ENCODE data around the gene PCDH11Y. TPM values are rescaled to one million over a fixed set of nuclear protein-coding genes. Genes with fewer than 3 reads are reported as not detected.
"Not testable (repeated sequence)": the region's sequence is repeated elsewhere in the genome, so short reads cannot be mapped to it uniquely, and the experiment has no call there.

Gene PCDH11Y
- total RNA-seq, 2 donors from 2014 or later = not detected

GRCh38 chrY:5638589-5638988 is 638.5 kb downstream of the PCDH11Y start:
- H3K4me3 ChIP-seq; H3K36me3 ChIP-seq; H3K27me3 ChIP-seq; H3K27ac ChIP-seq; H3K4me1 ChIP-seq; H3K9ac ChIP-seq (ENCODE audit: low read depth in 2 of 2, low read length in 2 of 2); H3K9me3 ChIP-seq; intact Hi-C loops (cut with DNase I); DNase-seq: not testable (repeated sequence)

- DNase-seq; H3K36me3 ChIP-seq; H3K9ac ChIP-seq (ENCODE audit: low read depth in 2 of 2, low read length in 2 of 2); H3K4me3 ChIP-seq; H3K27me3 ChIP-seq; H3K9me3 ChIP-seq; H3K4me1 ChIP-seq; H3K27ac ChIP-seq; intact Hi-C loops (cut with DNase I): not testable (repeated sequence)
Observed at GRCh38 chrY:5679265-5679664, 679.2 kb downstream of the PCDH11Y start.

GRCh38 chrY:5708727-5709126 is 708.6 kb downstream of the PCDH11Y start:
- intact Hi-C loops (cut with DNase I) = not testable (repeated sequence)

GRCh38 chrY:5709788-5710381 is 709.8 kb downstream of the PCDH11Y start:
- H3K4me1 ChIP-seq; intact Hi-C loops (cut with DNase I); H3K9me3 ChIP-seq; H3K27ac ChIP-seq; DNase-seq; H3K36me3 ChIP-seq; H3K27me3 ChIP-seq; H3K9ac ChIP-seq (ENCODE audit: low read depth in 2 of 2, low read length in 2 of 2); H3K4me3 ChIP-seq: not testable (repeated sequence)

More at GRCh38 chrY:5708727-5709126, 708.6 kb downstream of the PCDH11Y start:
- H3K27me3 ChIP-seq; DNase-seq; H3K27ac ChIP-seq; H3K9me3 ChIP-seq; H3K9ac ChIP-seq (ENCODE audit: low read depth in 2 of 2, low read length in 2 of 2); H3K4me1 ChIP-seq; H3K4me3 ChIP-seq; H3K36me3 ChIP-seq: not testable (repeated sequence)

GRCh38 chrY:5761403-5761802 is 761.3 kb downstream of the PCDH11Y start:
- DNase-seq; H3K9ac ChIP-seq (ENCODE audit: low read depth in 2 of 2, low read length in 2 of 2); H3K4me3 ChIP-seq; H3K9me3 ChIP-seq; H3K36me3 ChIP-seq; H3K27ac ChIP-seq; intact Hi-C loops (cut with DNase I); H3K4me1 ChIP-seq; H3K27me3 ChIP-seq: not testable (repeated sequence)

GRCh38 chrY:5776485-5776884 is 776.4 kb downstream of the PCDH11Y start:
- H3K36me3 ChIP-seq; DNase-seq; H3K9me3 ChIP-seq; H3K27ac ChIP-seq; H3K9ac ChIP-seq (ENCODE audit: low read depth in 2 of 2, low read length in 2 of 2); H3K27me3 ChIP-seq; H3K4me3 ChIP-seq; H3K4me1 ChIP-seq; intact Hi-C loops (cut with DNase I): not testable (repeated sequence)

All from colonic mucosa (tissue), 4 donors.